CD14-positive monocyte (primary cell): ENCODE data around the gene FAM149B1. TPM values are rescaled to one million over a fixed set of nuclear protein-coding genes. Genes with fewer than 3 reads are reported as not detected.

Experiments
- DNase-seq, 3 donors: peaks; one replicate each; pipeline ENCODE4 v3.0.0-alpha.2; 2011 to 2022
- H2AFZ ChIP-seq: 2 replicates; pipeline ENCODE4 v1.6.0; 2012; ENCODE audit warnings: mild to moderate bottlenecking, low read depth, low read length, inconsistent platforms; ENCODE audit not compliant: insufficient read depth, poor library complexity, severe bottlenecking
- H3K27ac ChIP-seq, 2 donors: 1 replicate in 1 of 2; 2 replicates in 1 of 2; pipeline ENCODE4 v1.5.1; 2012 to 2013; ENCODE audit warnings: low read length in 2 of 2, control low read depth in 1 of 2, inconsistent platforms in 1 of 2, low read depth in 1 of 2, mild to moderate bottlenecking in 1 of 2
- H3K27me3 ChIP-seq, 2 donors: one replicate each; pipeline versions ENCODE4 v1.6.0 to v1.6.1; 2011 to 2013; ENCODE audit warnings: low read length in 2 of 2; ENCODE audit not compliant: control insufficient read depth in 2 of 2, insufficient read depth in 2 of 2
- H3K36me3 ChIP-seq, 2 donors: replicated peaks in 1 of 2; 1 replicate in 1 of 2; 2 replicates in 1 of 2; pipeline versions ENCODE4 v1.5.1 to v1.6.1; 2012 to 2013; ENCODE audit warnings: low read length in 2 of 2, control low read depth in 1 of 2, inconsistent platforms in 1 of 2, mild to moderate bottlenecking in 1 of 2; ENCODE audit not compliant: insufficient read depth in 2 of 2, control insufficient read depth in 1 of 2
- H3K4me1 ChIP-seq, 2 donors: 1 replicate in 1 of 2; 2 replicates in 1 of 2; pipeline versions ENCODE4 v1.5.1 to v1.6.1; 2012 to 2013; ENCODE audit warnings: low read length in 2 of 2, control low read depth in 1 of 2, inconsistent platforms in 1 of 2, mild to moderate bottlenecking in 1 of 2, moderate library complexity in 1 of 2; ENCODE audit not compliant: insufficient read depth in 2 of 2, control insufficient read depth in 1 of 2
- H3K4me2 ChIP-seq: replicated peaks from 2 replicates; pipeline ENCODE3; 2012; ENCODE audit warnings: low read length, moderate library complexity, mild to moderate bottlenecking; ENCODE audit not compliant: poor library complexity, severe bottlenecking; ENCODE audit errors: extremely low read depth
- H3K4me3 ChIP-seq, 3 experiments: fragments of 200-600 bp in 1 of 3; sonication (generic) in 1 of 3; replicated peaks in 1 of 3; 1 replicate in 2 of 3; 2 replicates in 1 of 3; pipeline ENCODE4 v1.5.1; 2011 to 2013; ENCODE audit warnings: low read length in 3 of 3, mild to moderate bottlenecking in 3 of 3, control low read depth in 2 of 3, low read depth in 2 of 3, inconsistent platforms in 1 of 3, moderate library complexity in 1 of 3
- H3K79me2 ChIP-seq: 2 replicates; pipeline ENCODE4 v1.6.0; 2012; ENCODE audit warnings: mild to moderate bottlenecking, control low read depth, inconsistent platforms, low read length, moderate library complexity; ENCODE audit not compliant: insufficient read depth
- H3K9ac ChIP-seq: 2 replicates; pipeline ENCODE4 v1.6.0; 2017; ENCODE audit warnings: low read length, mild to moderate bottlenecking; ENCODE audit not compliant: insufficient read depth, poor library complexity, severe bottlenecking
- H3K9me3 ChIP-seq, 2 donors: replicated peaks in 1 of 2; 1 replicate in 1 of 2; 2 replicates in 1 of 2; pipeline versions ENCODE4 v1.5.1 to v1.6.1; 2012 to 2013; ENCODE audit warnings: low read length in 2 of 2, control low read depth in 1 of 2; ENCODE audit not compliant: control insufficient read depth in 1 of 2, insufficient read depth in 1 of 2
- H4K20me1 ChIP-seq: 2 replicates; pipeline ENCODE4 v1.6.0; 2012; ENCODE audit warnings: mild to moderate bottlenecking, low read length, control low read depth, moderate library complexity; ENCODE audit not compliant: insufficient read depth
- H3K27ac Mint-ChIP-seq, 7 donors: one replicate each; pipeline ENCODE4 v1.8.0; 2020; ENCODE audit warnings: mild to moderate bottlenecking in 7 of 7, mixed read lengths in 7 of 7, moderate library complexity in 6 of 7, inconsistent platforms in 2 of 7
- H3K27me3 Mint-ChIP-seq, 3 donors: one replicate each; pipeline ENCODE4 v1.8.0; 2021 to 2022; ENCODE audit warnings: low read depth in 3 of 3, mild to moderate bottlenecking in 3 of 3, mixed read lengths in 3 of 3, moderate library complexity in 3 of 3, inconsistent platforms in 1 of 3
- H3K36me3 Mint-ChIP-seq, 2 donors: one replicate each; pipeline ENCODE4 v1.8.0; 2020; ENCODE audit warnings: mixed read lengths in 2 of 2, inconsistent platforms in 1 of 2, mild to moderate bottlenecking in 1 of 2
- H3K4me1 Mint-ChIP-seq: one replicate; pipeline ENCODE4 v1.8.0; 2020; ENCODE audit warnings: mild to moderate bottlenecking, mixed read lengths
- H3K4me3 Mint-ChIP-seq, 2 donors: one replicate each; pipeline ENCODE4 v1.8.0; 2020; ENCODE audit warnings: mild to moderate bottlenecking in 2 of 2, mixed read lengths in 2 of 2, moderate library complexity in 1 of 2
- H3K9me3 Mint-ChIP-seq, 7 donors: one replicate each; pipeline ENCODE4 v1.8.0; 2020 to 2022; ENCODE audit warnings: mixed read lengths in 7 of 7, mild to moderate bottlenecking in 6 of 7, moderate library complexity in 6 of 7, inconsistent platforms in 2 of 7
- WGBS: methylation state at CpG from one replicate; pipeline ENCODE4 v1.1.5; 2013; ENCODE audit warnings: missing lambda C conversion rate; ENCODE audit not compliant: insufficient coverage; 5-methylcytosine and 5-hydroxymethylcytosine counted together
- intact Hi-C, 2 donors: fragments of 100-400 bp; cut with micrococcal nuclease; formaldehyde crosslinking; loops; one replicate each; pipeline versions ENCODE4 v1.15.0 to v1.15.1; 2023
- polyA plus RNA-seq, 3 donors: library from polyadenylated mRNA; depleted of rRNA in 1 of 3; unstranded in 2 of 3; stranded (reverse) in 1 of 3; fragments of 300-500 nt in 2 of 3; fragments of >200 nt in 1 of 3; fragmentation: Illumina TruSeq in 2 of 3; gene quantifications; 1 replicate in 2 of 3; 2 replicates in 1 of 3; pipeline ENCODE4 v1.2.3, GENCODE V29; 2012 to 2021
- TF ChIP-seq, protein P1 (sequence below): fragments of 200-600 bp; IDR thresholded peaks from one replicate; pipeline ENCODE4 v1.8.0; 2022; ENCODE audit warnings: antibody characterized with exemption, mild to moderate bottlenecking

The FAM149B1 gene
- polyA plus RNA-seq, 3 donors: 2.6 to 19.3 (median 2.6) TPM

DNA sequence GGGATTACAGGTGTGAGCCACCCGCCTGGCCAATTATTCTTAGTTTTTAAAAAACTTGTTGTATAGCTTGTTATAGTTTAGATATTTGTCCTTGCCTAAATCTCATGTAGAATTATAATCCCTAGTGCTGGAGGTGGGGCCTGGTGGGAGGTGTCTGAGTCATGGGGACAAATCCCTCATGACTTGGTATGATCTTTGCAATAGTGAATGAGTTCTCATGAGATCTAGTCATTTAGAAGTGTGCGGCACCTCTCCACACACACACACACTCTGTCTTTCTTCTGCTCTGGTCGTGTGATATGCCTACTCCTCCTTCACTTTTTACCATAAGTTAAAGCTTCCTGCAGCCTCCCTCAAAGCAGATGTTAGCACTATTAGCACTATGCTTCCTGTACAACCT lies 37.2 kb downstream of the FAM149B1 start:
- H3K9ac ChIP-seq: no peak overlapping the region
- intact Hi-C loops: no loop called here
- H3K36me3 Mint-ChIP-seq: peaks cover 21 to 33% of the 10 kb centered on the region in 2 donors
- H3K4me3 ChIP-seq: no peak overlapping the region
- no peaks in the 10 kb centered on the region for H4K20me1 ChIP-seq
- H3K27ac ChIP-seq: no peak overlapping the region
- H3K4me2 ChIP-seq: no peak overlapping the region
- H3K9me3 ChIP-seq: no peaks in the 10 kb centered on the region
- no peaks in the 10 kb centered on the region for H3K4me1 ChIP-seq
- no peak overlapping the region for H3K27ac Mint-ChIP-seq
- H3K9me3 Mint-ChIP-seq: no peaks in the 10 kb centered on the region
- H3K4me3 Mint-ChIP-seq: no peak overlapping the region
- H3K4me1 Mint-ChIP-seq: no peaks in the 10 kb centered on the region
- no peaks in the 10 kb centered on the region for H3K79me2 ChIP-seq
- no peaks in the 10 kb centered on the region for H3K27me3 ChIP-seq
- no peaks in the 10 kb centered on the region for H3K27me3 Mint-ChIP-seq
- WGBS: 80% methylated on average over 2 of the region's 3 CpGs
- DNase-seq: no peak
- H3K36me3 ChIP-seq: peaks cover 9 to 28% of the 10 kb centered on the region in 2 donors
- H2AFZ ChIP-seq: no peak overlapping the region
- TF ChIP-seq, protein P1, sequence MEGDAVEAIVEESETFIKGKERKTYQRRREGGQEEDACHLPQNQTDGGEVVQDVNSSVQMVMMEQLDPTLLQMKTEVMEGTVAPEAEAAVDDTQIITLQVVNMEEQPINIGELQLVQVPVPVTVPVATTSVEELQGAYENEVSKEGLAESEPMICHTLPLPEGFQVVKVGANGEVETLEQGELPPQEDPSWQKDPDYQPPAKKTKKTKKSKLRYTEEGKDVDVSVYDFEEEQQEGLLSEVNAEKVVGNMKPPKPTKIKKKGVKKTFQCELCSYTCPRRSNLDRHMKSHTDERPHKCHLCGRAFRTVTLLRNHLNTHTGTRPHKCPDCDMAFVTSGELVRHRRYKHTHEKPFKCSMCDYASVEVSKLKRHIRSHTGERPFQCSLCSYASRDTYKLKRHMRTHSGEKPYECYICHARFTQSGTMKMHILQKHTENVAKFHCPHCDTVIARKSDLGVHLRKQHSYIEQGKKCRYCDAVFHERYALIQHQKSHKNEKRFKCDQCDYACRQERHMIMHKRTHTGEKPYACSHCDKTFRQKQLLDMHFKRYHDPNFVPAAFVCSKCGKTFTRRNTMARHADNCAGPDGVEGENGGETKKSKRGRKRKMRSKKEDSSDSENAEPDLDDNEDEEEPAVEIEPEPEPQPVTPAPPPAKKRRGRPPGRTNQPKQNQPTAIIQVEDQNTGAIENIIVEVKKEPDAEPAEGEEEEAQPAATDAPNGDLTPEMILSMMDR: no peak

DNA sequence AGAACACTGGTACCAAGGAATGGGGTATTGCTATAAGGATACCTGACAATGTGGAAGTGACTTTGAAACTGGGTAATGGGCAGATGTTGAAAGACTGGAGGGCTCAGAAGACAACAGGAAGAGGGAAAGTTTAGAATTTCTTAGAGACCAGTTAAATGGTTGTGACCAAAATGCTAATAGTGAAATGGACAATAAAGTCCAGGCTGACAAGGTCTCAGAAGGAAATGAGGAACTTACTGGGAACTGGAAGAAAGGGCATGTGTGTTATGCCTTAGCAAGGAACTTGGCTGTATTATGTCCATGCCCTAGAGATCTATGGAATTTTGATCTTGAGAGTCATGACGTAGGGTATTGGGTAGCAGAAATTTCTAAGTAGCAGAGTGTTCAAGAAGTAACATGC lies 38.0 kb downstream of the FAM149B1 start:
- no peak overlapping the region for H3K27ac Mint-ChIP-seq
- intact Hi-C loops: no loop called here
- no peaks in the 10 kb centered on the region for H3K9me3 Mint-ChIP-seq
- Histone ChIP-seq H2AFZ (no peak overlapping the region), H3K36me3 (peaks cover 12 to 31% of the 10 kb centered on the region in 2 donors), H3K27me3 (no peaks in the 10 kb centered on the region), H3K4me1 (no peaks in the 10 kb centered on the region), H3K27ac (no peak overlapping the region), H4K20me1 (no peaks in the 10 kb centered on the region), H3K4me2 (no peak overlapping the region), H3K9me3 (no peaks in the 10 kb centered on the region), H3K4me3 (no peak overlapping the region), H3K9ac (no peak overlapping the region), H3K79me2 (no peaks in the 10 kb centered on the region)
- no CpG with 5 or more reads among the region's 1 CpG for WGBS
- no peaks in the 10 kb centered on the region for H3K4me1 Mint-ChIP-seq
- no peak for DNase-seq
- peaks cover 26 to 33% of the 10 kb centered on the region in 2 donors for H3K36me3 Mint-ChIP-seq
- H3K4me3 Mint-ChIP-seq: no peak overlapping the region
- no peaks in the 10 kb centered on the region for H3K27me3 Mint-ChIP-seq
- TF ChIP-seq, protein P1: no peak
